Upper lobe of right lung (tissue), 1 donor: Measurements from ENCODE around the gene DNMT1. TPM values are rescaled to one million over a fixed set of nuclear protein-coding genes. Genes with fewer than 3 reads are reported as not detected.
"Not testable (repeated sequence)": the region's sequence is repeated elsewhere in the genome, so short reads cannot be mapped to it uniquely, and the experiment has no call there.

Source experiments
- ATAC-seq: fragments of 200-7000 bp; cut with Tn5 transposase; one replicate; pipeline ENCODE4 v1.9.1; 2020; ENCODE audit warnings: mild to moderate bottlenecking, moderate library complexity
- DNase-seq: peaks from one replicate; pipeline ENCODE4 v3.0.0-alpha.2; 2020
- H3K27ac ChIP-seq: fragments of 200-600 bp; one replicate; pipeline ENCODE4 v1.8.0; 2022
- H3K27me3 ChIP-seq: fragments of 200-600 bp; one replicate; pipeline ENCODE4 v1.8.0; 2022; ENCODE audit warnings: mild to moderate bottlenecking
- H3K36me3 ChIP-seq: fragments of 200-600 bp; one replicate; pipeline ENCODE4 v1.8.0; 2022
- H3K4me1 ChIP-seq: fragments of 200-600 bp; one replicate; pipeline ENCODE4 v1.8.0; 2022
- H3K4me3 ChIP-seq: fragments of 200-600 bp; one replicate; pipeline ENCODE4 v1.8.0; 2022; ENCODE audit warnings: mild to moderate bottlenecking
- H3K9me3 ChIP-seq: fragments of 200-600 bp; one replicate; pipeline ENCODE4 v1.8.0; 2022
- intact Hi-C: fragments of 100-400 bp; cut with DNase I; formaldehyde crosslinking; loops from one replicate; pipeline ENCODE4 v1.11.0; 2022
- total RNA-seq: library from RNA; stranded (reverse); fragmentation: NEBNext Ultra II Directional; extraction: Animal tissue kit (Norgen Biotek cat#: 25700); gene quantifications from one replicate; pipeline ENCODE4 v1.2.1, GENCODE V29; 2021
- TF ChIP-seq, protein P1 (sequence below): fragments of 200-600 bp; IDR thresholded peaks from one replicate; pipeline ENCODE4 v1.8.0; 2022; ENCODE audit warnings: antibody characterized with exemption
- donor health status: DM: no; HTN: yes; CAD: no; lungs with severe emphysema.

Gene DNMT1
- total RNA-seq, 1 donor from 2014 or later = 72.1 TPM

DNA sequence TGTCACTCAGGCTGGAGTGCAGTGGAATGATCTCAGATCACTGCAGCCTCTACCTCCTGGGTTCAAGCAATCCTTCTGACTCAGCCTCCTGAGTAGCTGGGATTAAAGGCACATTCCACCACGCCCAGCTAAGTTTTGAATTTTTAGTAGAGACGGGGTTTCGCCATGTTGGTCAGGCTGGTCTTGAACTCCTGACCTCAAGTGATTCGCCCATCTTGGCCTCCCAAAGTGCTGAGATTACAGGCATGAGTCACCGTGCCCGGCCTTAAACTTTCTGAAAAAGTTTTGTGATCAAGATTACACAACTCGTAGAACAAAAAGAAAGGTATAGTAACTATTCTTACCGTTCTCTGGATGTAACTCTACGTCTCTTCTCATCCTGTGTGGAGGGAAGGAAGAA is 21.2 kb downstream of the DNMT1 start:
- TF ChIP-seq, protein P1, sequence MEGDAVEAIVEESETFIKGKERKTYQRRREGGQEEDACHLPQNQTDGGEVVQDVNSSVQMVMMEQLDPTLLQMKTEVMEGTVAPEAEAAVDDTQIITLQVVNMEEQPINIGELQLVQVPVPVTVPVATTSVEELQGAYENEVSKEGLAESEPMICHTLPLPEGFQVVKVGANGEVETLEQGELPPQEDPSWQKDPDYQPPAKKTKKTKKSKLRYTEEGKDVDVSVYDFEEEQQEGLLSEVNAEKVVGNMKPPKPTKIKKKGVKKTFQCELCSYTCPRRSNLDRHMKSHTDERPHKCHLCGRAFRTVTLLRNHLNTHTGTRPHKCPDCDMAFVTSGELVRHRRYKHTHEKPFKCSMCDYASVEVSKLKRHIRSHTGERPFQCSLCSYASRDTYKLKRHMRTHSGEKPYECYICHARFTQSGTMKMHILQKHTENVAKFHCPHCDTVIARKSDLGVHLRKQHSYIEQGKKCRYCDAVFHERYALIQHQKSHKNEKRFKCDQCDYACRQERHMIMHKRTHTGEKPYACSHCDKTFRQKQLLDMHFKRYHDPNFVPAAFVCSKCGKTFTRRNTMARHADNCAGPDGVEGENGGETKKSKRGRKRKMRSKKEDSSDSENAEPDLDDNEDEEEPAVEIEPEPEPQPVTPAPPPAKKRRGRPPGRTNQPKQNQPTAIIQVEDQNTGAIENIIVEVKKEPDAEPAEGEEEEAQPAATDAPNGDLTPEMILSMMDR = no peak
- Histone ChIP-seq H3K27ac (no peak overlapping the region), H3K4me1 (no peaks in the 10 kb centered on the region), H3K4me3 (no peak overlapping the region), H3K36me3 (peaks cover 84% of the 10 kb centered on the region), H3K9me3 (no peaks in the 10 kb centered on the region), H3K27me3 (no peaks in the 10 kb centered on the region)
- ATAC-seq (no peak), DNase-seq (no peak)
- intact Hi-C loops = no loop called here

DNA sequence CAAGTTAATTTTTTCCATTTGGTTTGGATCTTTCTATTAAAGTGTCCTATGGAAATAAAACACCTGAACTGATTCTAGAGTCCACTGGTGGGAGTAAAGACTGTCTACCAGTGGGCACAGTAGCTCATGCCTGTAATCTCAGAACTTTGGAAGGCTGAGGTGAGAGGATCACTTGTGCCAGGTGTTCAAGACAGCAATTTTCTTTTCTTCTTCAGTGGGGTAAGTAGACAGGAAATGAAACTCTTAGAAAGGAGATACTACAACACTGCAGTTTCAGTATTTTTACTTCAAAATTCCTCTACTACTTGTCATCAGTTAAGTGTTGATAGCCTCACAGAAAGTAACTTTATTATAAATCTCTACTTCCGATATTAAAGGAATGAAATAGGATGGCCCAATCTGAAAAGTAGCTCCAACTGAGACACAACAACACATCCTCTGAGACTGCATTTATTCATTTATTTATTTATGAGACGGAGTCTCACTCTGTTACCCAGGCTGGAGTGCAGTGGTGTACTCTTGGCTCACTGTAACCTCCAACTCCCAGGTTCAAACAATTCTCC is 26.3 kb downstream of the DNMT1 start:
- no peaks in the 10 kb centered on the region for H3K27me3 ChIP-seq
- intact Hi-C loops = no loop called here
- no peaks in the 10 kb centered on the region for H3K9me3 ChIP-seq
- TF ChIP-seq, protein P1 = no peak
- H3K4me3 ChIP-seq = no peak overlapping the region
- DNase-seq = no peak
- ATAC-seq = no peak
- no peak overlapping the region for H3K27ac ChIP-seq
- H3K36me3 ChIP-seq = peaks cover 78% of the 10 kb centered on the region
- H3K4me1 ChIP-seq = no peaks in the 10 kb centered on the region

DNA sequence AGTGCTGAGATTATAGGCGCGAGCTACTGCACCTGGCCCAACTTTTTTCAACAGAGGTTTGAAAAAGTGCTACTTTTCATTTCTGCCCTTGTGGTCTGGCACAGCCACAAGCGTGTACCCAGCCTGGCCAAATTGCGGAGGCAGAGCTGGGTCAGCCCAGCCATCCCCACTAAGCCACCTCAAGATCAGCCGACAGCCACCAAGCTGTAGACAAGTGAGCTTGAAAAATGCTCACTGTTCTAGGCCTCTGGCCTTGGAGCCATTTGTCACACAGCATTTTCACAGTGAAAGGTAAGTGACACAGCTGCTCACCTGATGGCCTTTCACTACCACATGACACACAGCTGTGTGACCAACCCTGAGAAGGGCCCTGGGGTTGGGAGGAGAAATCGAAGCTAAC is 27.3 kb downstream of the DNMT1 start:
- H3K36me3 ChIP-seq = peaks cover 78% of the 10 kb centered on the region
- DNase-seq (no peak), ATAC-seq (no peak)

DNA sequence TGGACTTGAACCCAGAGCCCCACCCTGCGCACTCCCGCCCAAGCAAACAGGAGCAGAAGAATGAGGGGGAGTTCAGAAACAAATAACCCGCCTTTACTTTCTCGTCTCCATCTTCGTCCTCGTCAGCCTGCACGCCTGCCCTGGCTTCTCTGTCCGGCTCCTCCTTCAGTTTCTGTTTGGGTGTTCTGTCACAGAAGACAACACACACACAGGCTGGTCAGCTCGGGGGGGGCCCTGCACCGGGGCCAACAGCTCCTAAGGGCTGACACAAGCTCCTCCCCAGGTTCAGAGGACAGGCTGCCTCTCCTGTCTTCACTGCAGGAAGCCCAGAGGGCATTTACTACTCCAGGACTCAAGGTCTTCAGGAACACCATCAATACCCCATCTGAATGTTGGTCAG is 28.3 kb downstream of the DNMT1 start:
- peaks cover 78% of the 10 kb centered on the region for H3K36me3 ChIP-seq
- H3K27ac ChIP-seq, H3K27me3 ChIP-seq, H3K4me1 ChIP-seq, H3K9me3 ChIP-seq, H3K4me3 ChIP-seq, ATAC-seq, intact Hi-C loops, DNase-seq: not testable (repeated sequence)

More for the DNA sequence above, 27.3 kb downstream of the DNMT1 start:
- TF ChIP-seq, protein P1 = no peak
- Histone ChIP-seq H3K27me3 (no peaks in the 10 kb centered on the region), H3K4me3 (no peak overlapping the region), H3K27ac (no peak overlapping the region), H3K4me1 (no peaks in the 10 kb centered on the region), H3K9me3 (no peaks in the 10 kb centered on the region)
- intact Hi-C loops = no loop called here

DNA sequence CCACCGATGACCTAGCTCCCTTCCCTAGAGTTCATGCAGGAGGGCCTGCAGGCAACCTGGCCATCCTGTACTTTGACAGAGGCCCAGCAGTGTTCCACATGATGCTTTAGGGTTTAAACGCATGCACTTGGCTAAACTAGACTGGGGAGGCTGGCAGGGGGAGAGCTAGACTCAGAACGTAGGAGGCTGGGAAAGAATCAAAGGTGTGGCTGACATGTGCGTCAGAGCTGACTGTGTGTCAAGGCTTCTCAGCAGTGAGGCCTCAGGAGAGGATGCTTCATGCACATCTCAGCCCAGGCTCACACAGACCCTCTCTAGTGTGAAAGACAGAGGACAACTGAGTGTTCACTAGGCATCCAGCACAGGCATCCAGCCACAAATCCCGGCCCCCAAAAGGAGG is 28.7 kb downstream of the DNMT1 start:
- no peak for DNase-seq
- intact Hi-C loops = no loop called here
- H3K36me3 ChIP-seq = peaks cover 78% of the 10 kb centered on the region

DNA sequence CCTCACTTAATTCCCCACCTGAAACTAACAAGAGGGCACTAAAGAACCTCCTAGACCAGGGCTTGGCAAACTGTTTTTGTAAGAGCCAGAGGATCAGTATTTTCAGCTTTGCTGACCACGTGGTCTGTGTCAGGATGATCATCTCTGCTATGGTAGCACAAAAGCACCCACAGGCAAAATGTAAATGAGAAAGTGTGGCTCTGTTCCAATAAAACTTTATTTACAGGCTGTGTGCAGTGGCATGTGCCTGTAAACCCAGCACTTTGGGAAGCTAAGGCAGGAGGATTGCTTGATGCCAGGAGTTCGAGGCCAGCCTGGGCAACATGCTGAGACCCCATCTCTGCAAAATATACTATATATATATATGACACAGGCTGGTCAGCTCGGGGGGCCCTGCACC is 31.2 kb downstream of the DNMT1 start:
- DNase-seq = no peak
- Histone ChIP-seq H3K27ac (no peak overlapping the region), H3K27me3 (no peaks in the 10 kb centered on the region), H3K36me3 (peaks cover 79% of the 10 kb centered on the region), H3K4me3 (no peak overlapping the region), H3K4me1 (no peaks in the 10 kb centered on the region), H3K9me3 (no peaks in the 10 kb centered on the region)
- TF ChIP-seq, protein P1 = no peak
- intact Hi-C loops = no loop called here
- no peak for ATAC-seq

More for the DNA sequence above, 28.7 kb downstream of the DNMT1 start:
- no peak for ATAC-seq
- TF ChIP-seq, protein P1 = no peak
- H3K4me1 ChIP-seq = no peaks in the 10 kb centered on the region
- H3K9me3 ChIP-seq = no peaks in the 10 kb centered on the region
- no peaks in the 10 kb centered on the region for H3K27me3 ChIP-seq
- no peak overlapping the region for H3K4me3 ChIP-seq
- H3K27ac ChIP-seq = no peak overlapping the region
